RPMI7951 (cell line): Measurements from ENCODE around the gene HAT1. TPM values are rescaled to one million over a fixed set of nuclear protein-coding genes. Genes with fewer than 3 reads are reported as not detected.

Source experiments
- total RNA-seq: library from RNA; depleted of rRNA; stranded (reverse); fragments of >200 nt; shearing (Covaris generic); gene quantifications from 2 replicates; pipeline ENCODE4 v1.2.3, GENCODE V29; 2014; rRNA removed

Gene HAT1
- total RNA-seq, 1 experiment from 2014 or later, result 164 TPM

Other genes with a start within 250 kb of the HAT1 start
- 127 and 178 TPM in 2 replicates for gene DYNC1I2, start 235.0 kb upstream of the HAT1 start, total RNA-seq
- 35.7 and 39.9 TPM in 2 replicates for gene SLC25A12, start 28.2 kb upstream of the HAT1 start, total RNA-seq
- 8.6 and 11.3 TPM in 2 replicates for gene METAP1D, start 77.5 kb downstream of the HAT1 start, total RNA-seq
- gene DLX1, start 163.0 kb downstream of the HAT1 start, total RNA-seq, result 7.8 and 8.8 TPM in 2 replicates
- gene DLX2, start 180.4 kb downstream of the HAT1 start, total RNA-seq, result 0.72 and 1.3 TPM in 2 replicates